Keratinocyte (primary cell): Measurements from ENCODE around the gene ALK. TPM values are rescaled to one million over a fixed set of nuclear protein-coding genes. Genes with fewer than 3 reads are reported as not detected.

Source experiments
- DNase-seq: peaks from one replicate; pipeline ENCODE4 v3.0.0-alpha.2; 2011; ENCODE audit warnings: low read depth, missing footprints, low spot score
- FAIRE-seq: peaks from 2 replicates; lab custom pipeline; 2011; peaks lifted over from hg19 to GRCh38; lab: Jason Lieb, UNC
- H2AFZ ChIP-seq: 2 replicates; pipeline ENCODE4 v1.6.0; 2012; ENCODE audit warnings: low read length, control low read depth, inconsistent platforms; ENCODE audit not compliant: control insufficient read depth
- H3K27ac ChIP-seq: 2 replicates; pipeline ENCODE4 v1.5.1; 2011; ENCODE audit warnings: low read length; ENCODE audit not compliant: control insufficient read depth, insufficient read depth
- H3K27me3 ChIP-seq: 3 replicates; pipeline ENCODE4 v1.6.0; 2011; ENCODE audit warnings: low read length; ENCODE audit not compliant: control insufficient read depth, insufficient read depth; ENCODE audit errors: extremely low read depth
- H3K36me3 ChIP-seq, 2 experiments: 2 replicates in 1 of 2; 3 replicates in 1 of 2; pipeline ENCODE4 v1.5.1; 2011; ENCODE audit warnings: low read length in 2 of 2, mild to moderate bottlenecking in 1 of 2; ENCODE audit not compliant: control insufficient read depth in 2 of 2, insufficient read depth in 2 of 2; ENCODE audit errors: extremely low read depth in 1 of 2
- H3K4me1 ChIP-seq: 3 replicates; pipeline ENCODE4 v1.5.1; 2011; ENCODE audit warnings: low read length; ENCODE audit not compliant: control insufficient read depth, insufficient read depth; ENCODE audit errors: extremely low read depth
- H3K4me2 ChIP-seq: 3 replicates; pipeline ENCODE4 v1.6.0; 2011; ENCODE audit warnings: low read depth, low read length; ENCODE audit not compliant: control insufficient read depth, insufficient read depth; ENCODE audit errors: extremely low read depth
- H3K4me3 ChIP-seq, 3 experiments: fragments of 200-600 bp in 1 of 3; sonication (generic) in 1 of 3; 2 replicates in 2 of 3; 3 replicates in 1 of 3; pipeline ENCODE4 v1.5.1; 2011 to 2016; ENCODE audit warnings: low read length in 3 of 3, mild to moderate bottlenecking in 3 of 3, control low read depth in 2 of 3, inconsistent platforms in 1 of 3, low read depth in 1 of 3, mixed read lengths in 1 of 3, mixed run types in 1 of 3, moderate library complexity in 1 of 3; ENCODE audit not compliant: control insufficient read depth in 2 of 3, insufficient read depth in 2 of 3; ENCODE audit errors: extremely low read depth in 1 of 3
- H3K79me2 ChIP-seq: 2 replicates; pipeline ENCODE4 v1.6.0; 2012; ENCODE audit warnings: low read length; ENCODE audit not compliant: control insufficient read depth, insufficient read depth
- H3K9ac ChIP-seq: 3 replicates; pipeline ENCODE4 v1.6.0; 2011; ENCODE audit warnings: low read length; ENCODE audit not compliant: control insufficient read depth, insufficient read depth; ENCODE audit errors: extremely low read depth
- H3K9me1 ChIP-seq: 3 replicates; pipeline ENCODE4 v1.6.0; 2011; ENCODE audit warnings: low read length; ENCODE audit not compliant: control insufficient read depth, insufficient read depth; ENCODE audit errors: extremely low read depth
- H3K9me3 ChIP-seq: 2 replicates; pipeline ENCODE4 v1.5.1; 2012; ENCODE audit warnings: low read depth, low read length; ENCODE audit not compliant: control insufficient read depth
- H4K20me1 ChIP-seq: 3 replicates; pipeline ENCODE4 v1.6.0; 2011; ENCODE audit warnings: low read length; ENCODE audit not compliant: control insufficient read depth, insufficient read depth; ENCODE audit errors: extremely low read depth
- EZH2 ChIP-seq: IDR thresholded peaks from one replicate; pipeline ENCODE4 v1.6.1; 2012; ENCODE audit warnings: inconsistent platforms, mild to moderate bottlenecking, low read length, moderate library complexity
- dilution Hi-C: fragments of 300-500 bp; cut with MboI; formaldehyde crosslinking; loops from one replicate; pipeline ENCODE4 v1.7.0; 2020; ENCODE audit warnings: low sequenced_read_pairs; ENCODE audit not compliant: extremely low pct_ligation_motif_present
- polyA plus RNA-seq, 5 experiments: library from polyadenylated mRNA; depleted of rRNA in 3 of 5; stranded (reverse) in 3 of 5; stranded (forward) in 1 of 5; unstranded in 1 of 5; fragments of >200 nt; gene quantifications; 1 replicate in 1 of 5; 2 replicates in 3 of 5; 3 replicates in 1 of 5; pipeline versions ENCODE4 v1.2.1 to v1.2.3, GENCODE V29; 2011 to 2012; ENCODE audit warnings: missing spikeins in 2 of 5, low read depth in 1 of 5, low replicate concordance in 1 of 5
- TF ChIP-seq, protein P1 (sequence below), 3 experiments: IDR thresholded peaks in 1 of 3; conservative IDR thresholded peaks in 1 of 3; optimal IDR thresholded peaks in 1 of 3; 2 replicates in 2 of 3; 3 replicates in 1 of 3; pipeline versions ENCODE3 to v1.5.1; 2011; ENCODE audit warnings: low read length in 3 of 3, mild to moderate bottlenecking in 3 of 3, moderate library complexity in 2 of 3, control low read depth in 1 of 3, inconsistent platforms in 1 of 3; ENCODE audit not compliant: insufficient read depth in 2 of 3; ENCODE audit errors: extremely low read depth in 1 of 3

ALK gene
- polyA plus RNA-seq, 1 donor (not counting 4 experiments of a cell fraction or from before 2014, with no cell fraction given) = not detected

DNA sequence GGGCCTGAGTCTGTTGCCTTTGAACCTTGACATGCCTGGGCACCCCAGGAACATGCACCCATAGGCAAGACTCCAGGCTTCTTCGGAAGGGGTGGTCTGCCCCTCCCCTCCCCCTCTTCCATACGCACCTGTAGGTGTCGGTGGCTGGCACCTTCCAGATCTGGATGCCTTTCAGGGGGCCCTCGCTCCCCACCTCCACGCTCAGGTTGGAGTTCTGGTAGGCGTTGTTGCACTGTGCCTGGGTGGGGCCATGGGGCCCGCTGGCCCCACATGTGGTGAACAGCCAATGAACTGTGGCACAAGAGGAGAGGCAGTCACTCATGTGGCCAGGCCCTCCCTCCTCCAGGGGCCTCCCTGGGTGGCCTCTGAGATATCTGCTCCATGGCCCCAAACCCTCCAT is 670.4 kb downstream of the ALK start:
- Histone ChIP-seq H4K20me1 (no peaks in the 10 kb centered on the region), H3K79me2 (no peaks in the 10 kb centered on the region), H3K9me1 (no peaks in the 10 kb centered on the region), H3K4me1 (no peaks in the 10 kb centered on the region), H3K36me3 (no peaks in the 10 kb centered on the region), H3K9me3 (no peaks in the 10 kb centered on the region), H2AFZ (no peak overlapping the region), H3K9ac (no peak overlapping the region), H3K27me3 (peaks cover 8% of the 10 kb centered on the region), H3K4me2 (no peak overlapping the region), H3K4me3 (no peak overlapping the region), H3K27ac (no peak overlapping the region)
- dilution Hi-C loops = no loop called here
- FAIRE-seq (no peak), DNase-seq (no peak)
- TF ChIP-seq, protein P1, sequence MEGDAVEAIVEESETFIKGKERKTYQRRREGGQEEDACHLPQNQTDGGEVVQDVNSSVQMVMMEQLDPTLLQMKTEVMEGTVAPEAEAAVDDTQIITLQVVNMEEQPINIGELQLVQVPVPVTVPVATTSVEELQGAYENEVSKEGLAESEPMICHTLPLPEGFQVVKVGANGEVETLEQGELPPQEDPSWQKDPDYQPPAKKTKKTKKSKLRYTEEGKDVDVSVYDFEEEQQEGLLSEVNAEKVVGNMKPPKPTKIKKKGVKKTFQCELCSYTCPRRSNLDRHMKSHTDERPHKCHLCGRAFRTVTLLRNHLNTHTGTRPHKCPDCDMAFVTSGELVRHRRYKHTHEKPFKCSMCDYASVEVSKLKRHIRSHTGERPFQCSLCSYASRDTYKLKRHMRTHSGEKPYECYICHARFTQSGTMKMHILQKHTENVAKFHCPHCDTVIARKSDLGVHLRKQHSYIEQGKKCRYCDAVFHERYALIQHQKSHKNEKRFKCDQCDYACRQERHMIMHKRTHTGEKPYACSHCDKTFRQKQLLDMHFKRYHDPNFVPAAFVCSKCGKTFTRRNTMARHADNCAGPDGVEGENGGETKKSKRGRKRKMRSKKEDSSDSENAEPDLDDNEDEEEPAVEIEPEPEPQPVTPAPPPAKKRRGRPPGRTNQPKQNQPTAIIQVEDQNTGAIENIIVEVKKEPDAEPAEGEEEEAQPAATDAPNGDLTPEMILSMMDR (optimal IDR thresholded peaks at IDR 0.05 in 1 of 3, IDR thresholded peaks at IDR 0.05 in 1 of 3, conservative IDR thresholded peaks at IDR 0.05 in 1 of 3; ENCODE audit: extremely low read depth in 1 of 3, insufficient read depth in 2 of 3, low read length in 3 of 3) = no peak
- no peak for TF ChIP-seq EZH2

DNA sequence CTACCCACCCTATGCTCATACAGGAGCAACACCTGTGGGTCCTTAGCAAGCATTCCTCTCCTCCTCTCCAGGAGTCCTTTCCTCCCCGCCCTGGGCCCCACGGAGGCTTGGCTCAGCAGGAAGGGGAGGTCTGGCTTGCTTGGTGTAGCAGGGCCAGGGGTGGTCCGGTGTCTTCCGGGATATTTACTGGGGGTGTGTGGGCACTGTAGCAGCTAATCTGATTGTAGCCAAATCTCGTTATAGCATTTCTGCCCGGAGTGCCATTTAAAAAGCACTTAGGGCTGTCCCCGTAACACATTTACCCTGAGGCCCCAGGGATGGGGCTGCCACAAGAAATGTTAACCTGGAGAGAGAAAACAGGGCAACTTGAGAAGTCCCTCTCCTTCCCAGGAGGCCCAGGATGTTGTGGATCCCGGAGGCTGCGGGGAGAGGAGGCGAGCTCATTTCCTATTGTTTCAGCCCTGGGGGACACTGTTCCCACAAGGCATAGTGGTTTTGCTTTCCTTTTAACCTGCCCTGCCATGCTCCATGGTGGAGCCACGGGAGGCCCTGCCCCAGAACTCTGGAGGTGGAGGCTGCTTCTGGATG is 671.6 kb downstream of the ALK start:
- FAIRE-seq (no peak), DNase-seq (no peak)
- no peaks in the 10 kb centered on the region for H3K9me3 ChIP-seq
- H3K4me3 ChIP-seq = no peak overlapping the region
- H3K36me3 ChIP-seq = no peaks in the 10 kb centered on the region
- H3K27ac ChIP-seq = no peak overlapping the region
- H2AFZ ChIP-seq = no peak overlapping the region
- H4K20me1 ChIP-seq = no peaks in the 10 kb centered on the region
- no peaks in the 10 kb centered on the region for H3K4me1 ChIP-seq
- dilution Hi-C loops = no loop called here
- H3K27me3 ChIP-seq = peaks cover 5% of the 10 kb centered on the region
- H3K9me1 ChIP-seq = peaks cover 2% of the 10 kb centered on the region
- no peak overlapping the region for H3K9ac ChIP-seq
- H3K4me2 ChIP-seq = no peak overlapping the region
- no peaks in the 10 kb centered on the region for H3K79me2 ChIP-seq
- TF ChIP-seq, protein P1 (optimal IDR thresholded peaks at IDR 0.05 in 1 of 3, IDR thresholded peaks at IDR 0.05 in 1 of 3, conservative IDR thresholded peaks at IDR 0.05 in 1 of 3; ENCODE audit: extremely low read depth in 1 of 3, insufficient read depth in 2 of 3, low read length in 3 of 3) = no peak
- TF ChIP-seq EZH2 = no peak
